Thyroid gland (tissue), 4 donors: ENCODE results near the gene CCDC183. TPM values are rescaled to one million over a fixed set of nuclear protein-coding genes. Genes with fewer than 3 reads are reported as not detected.

Experiments used
- DNase-seq, 2 donors: peaks; one replicate each; pipeline ENCODE4 v3.0.0-alpha.2; 2019
- H3K27ac ChIP-seq, 3 donors: fragments of 200-600 bp; sonication (generic); 1 replicate in 2 of 3; 2 replicates in 1 of 3; pipeline ENCODE4 v1.5.1; 2016 to 2019; ENCODE audit warnings: mild to moderate bottlenecking in 1 of 3, moderate library complexity in 1 of 3
- H3K27me3 ChIP-seq: fragments of 200-600 bp; sonication (generic); one replicate; pipeline ENCODE4 v1.5.1; 2019
- H3K36me3 ChIP-seq, 2 donors: fragments of 200-600 bp; sonication (generic); one replicate each; pipeline ENCODE4 v1.5.1; 2016 to 2019
- H3K4me1 ChIP-seq, 2 donors: fragments of 200-600 bp; sonication (generic); one replicate each; pipeline ENCODE4 v1.5.1; 2017 to 2019
- H3K4me3 ChIP-seq, 3 donors: fragments of 200-600 bp; sonication (generic); replicated peaks in 1 of 3; 1 replicate in 2 of 3; 2 replicates in 1 of 3; pipeline ENCODE4 v1.5.1; 2016; ENCODE audit warnings: mild to moderate bottlenecking in 1 of 3
- H3K9me3 ChIP-seq: fragments of 200-600 bp; sonication (generic); one replicate; pipeline ENCODE4 v1.5.1; 2017
- POLR2A ChIP-seq, 2 donors: fragments of 450-650 bp; IDR thresholded peaks; one replicate each; pipeline ENCODE4 v1.6.1; 2017; ENCODE audit warnings: antibody characterized with exemption in 2 of 2, mild to moderate bottlenecking in 2 of 2, moderate library complexity in 1 of 2
- WGBS, 2 donors: methylation state at CpG; one replicate each; pipeline ENCODE4 v1.1.5; 2017; 5-methylcytosine and 5-hydroxymethylcytosine counted together
- intact Hi-C: fragments of 100-400 bp; cut with DNase I; formaldehyde crosslinking; loops from one replicate; pipeline ENCODE4 v1.15.1; 2023
- total RNA-seq, 4 donors: library from RNA; depleted of rRNA; stranded (reverse); fragments of >200 nt; gene quantifications; one replicate each; pipeline ENCODE4 v1.2.3, GENCODE V29; 2016
- TF ChIP-seq, protein P1 (sequence below), 6 experiments: fragments of 200-600 bp in 3 of 6; fragments of 450-650 bp in 3 of 6; sonication (generic) in 3 of 6; IDR thresholded peaks; one replicate each; pipeline ENCODE4 v1.5.1; 2016 to 2019; ENCODE audit warnings: antibody characterized with exemption in 6 of 6, mild to moderate bottlenecking in 2 of 6, inconsistent platforms in 1 of 6, moderate library complexity in 1 of 6

Gene CCDC183
- total RNA-seq: 1 to 10 TPM; 1.3 to 4.6 (median 2.8) TPM

DNA sequence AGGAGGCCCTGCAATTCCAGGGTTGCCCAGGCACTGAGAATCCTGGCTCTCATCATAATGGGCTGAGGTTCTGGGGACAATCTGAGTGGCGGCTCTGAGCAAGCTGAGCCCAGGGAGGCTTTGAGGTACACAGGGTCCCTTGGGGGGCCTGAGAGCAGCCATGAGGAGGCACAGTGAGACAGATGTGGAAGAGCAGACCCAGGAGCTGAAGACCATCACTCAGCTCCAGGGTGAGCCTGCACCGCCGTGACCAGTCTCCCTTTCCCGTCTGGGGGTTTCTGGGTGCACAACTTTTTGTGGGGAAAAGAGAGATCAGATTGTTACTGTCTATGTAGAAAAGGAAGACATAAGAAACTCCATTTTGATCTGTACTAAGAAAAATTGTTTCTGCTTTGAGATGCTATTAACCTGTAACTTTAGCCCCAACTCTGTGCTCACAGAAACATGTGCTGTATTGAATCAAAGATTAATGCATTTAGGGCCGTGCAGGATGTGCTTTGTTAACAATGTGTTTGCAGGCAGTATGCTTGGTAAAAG, at the start of gene CCDC183:
Gene CCDC183, plus strand, starts transcription at position 101 of the 537 bp plus-strand sequence. Its CDS starts 60 bp downstream, at position 161.
- WGBS, 2 donors: 39% methylated on average over 5 of the region's 5 CpGs
- H3K4me3 ChIP-seq: no peak within 1 kb of the TSS
- H3K27me3 ChIP-seq: no peaks in the 10 kb centered on the region
- H3K4me1 ChIP-seq: peaks cover 28 to 39% of the 10 kb centered on the region in 2 donors
- DNase-seq: no peak
- no peaks in the 10 kb centered on the region for H3K9me3 ChIP-seq
- TF ChIP-seq, protein P1, sequence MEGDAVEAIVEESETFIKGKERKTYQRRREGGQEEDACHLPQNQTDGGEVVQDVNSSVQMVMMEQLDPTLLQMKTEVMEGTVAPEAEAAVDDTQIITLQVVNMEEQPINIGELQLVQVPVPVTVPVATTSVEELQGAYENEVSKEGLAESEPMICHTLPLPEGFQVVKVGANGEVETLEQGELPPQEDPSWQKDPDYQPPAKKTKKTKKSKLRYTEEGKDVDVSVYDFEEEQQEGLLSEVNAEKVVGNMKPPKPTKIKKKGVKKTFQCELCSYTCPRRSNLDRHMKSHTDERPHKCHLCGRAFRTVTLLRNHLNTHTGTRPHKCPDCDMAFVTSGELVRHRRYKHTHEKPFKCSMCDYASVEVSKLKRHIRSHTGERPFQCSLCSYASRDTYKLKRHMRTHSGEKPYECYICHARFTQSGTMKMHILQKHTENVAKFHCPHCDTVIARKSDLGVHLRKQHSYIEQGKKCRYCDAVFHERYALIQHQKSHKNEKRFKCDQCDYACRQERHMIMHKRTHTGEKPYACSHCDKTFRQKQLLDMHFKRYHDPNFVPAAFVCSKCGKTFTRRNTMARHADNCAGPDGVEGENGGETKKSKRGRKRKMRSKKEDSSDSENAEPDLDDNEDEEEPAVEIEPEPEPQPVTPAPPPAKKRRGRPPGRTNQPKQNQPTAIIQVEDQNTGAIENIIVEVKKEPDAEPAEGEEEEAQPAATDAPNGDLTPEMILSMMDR (IDR thresholded peaks at IDR 0.05): no peak
- no peak for TF ChIP-seq POLR2A (IDR thresholded peaks at IDR 0.05)
- intact Hi-C loops: no loop called here
- H3K27ac ChIP-seq: no peak within 1 kb of the TSS
- H3K36me3 ChIP-seq: no peaks in the 10 kb centered on the region

GRCh38 chr9:136746621-136747020, 49.5 kb upstream of the CCDC183 start:
- DNase-seq: no peak
- Histone ChIP-seq H3K27ac (no peak overlapping the region), H3K9me3 (no peaks in the 10 kb centered on the region), H3K27me3 (no peaks in the 10 kb centered on the region), H3K4me1 (peaks cover 32 to 49% of the 10 kb centered on the region in 2 donors), H3K36me3 (no peaks in the 10 kb centered on the region), H3K4me3 (no peak overlapping the region)
- intact Hi-C loops: no loop called here
- 97% methylated on average over 10 of the region's 18 CpGs; no CpG with 5 or more reads in 1 of the 2 donors for WGBS, 2 donors
- TF ChIP-seq, protein P1 (IDR thresholded peaks at IDR 0.05): no peak
- no peak for TF ChIP-seq POLR2A (IDR thresholded peaks at IDR 0.05)

- Histone ChIP-seq H3K4me1 (peaks cover 24 to 41% of the 10 kb centered on the region in 2 donors), H3K27me3 (no peaks in the 10 kb centered on the region), H3K9me3 (no peaks in the 10 kb centered on the region), H3K4me3 (no peak overlapping the region), H3K36me3 (no peaks in the 10 kb centered on the region), H3K27ac (peak overlapping the region in 1 of 3 donors; percentile 69)
- WGBS, 2 donors: 90 to 96% methylated on average over 18 to 22 of the region's 22 CpGs
- TF ChIP-seq, protein P1 (IDR thresholded peaks at IDR 0.05): no peak
- no peak for TF ChIP-seq POLR2A (IDR thresholded peaks at IDR 0.05)
- intact Hi-C loops: no loop called here
- no peak for DNase-seq
These were observed 48.7 kb upstream of the CCDC183 start for GRCh38 chr9:136747161-136748060.

DNA sequence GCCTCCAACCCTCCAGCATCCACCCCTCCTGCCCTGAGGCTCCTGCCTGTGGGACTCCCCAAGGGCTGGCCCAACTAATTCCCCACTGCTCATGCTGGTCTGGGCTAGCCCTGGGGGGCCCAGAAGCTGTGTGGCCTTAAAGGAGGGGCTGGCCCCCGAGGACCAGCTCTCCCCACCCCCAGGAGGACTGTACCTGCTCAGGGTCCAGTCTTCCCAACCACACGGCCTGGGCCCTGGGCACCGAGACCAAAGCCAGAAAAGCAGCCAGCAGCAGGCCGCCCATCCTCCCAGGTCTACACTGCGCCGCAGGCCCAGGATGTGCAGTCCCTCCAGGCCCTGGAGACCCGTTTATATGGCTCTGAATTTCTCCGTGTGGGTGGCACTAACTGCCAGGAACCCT, 47.9 kb upstream of the CCDC183 start, which contains the start of gene LCN6:
Gene LCN6, minus strand, starts transcription at position 325 of the 400 bp plus-strand sequence. Its CDS starts 42 bp downstream, at position 283.
- H3K36me3 ChIP-seq: no peaks in the 10 kb centered on the region
- 81 to 85% methylated on average over 5 to 7 of the region's 8 CpGs for WGBS, 2 donors
- peaks cover 17 to 34% of the 10 kb centered on the region in 2 donors for H3K4me1 ChIP-seq
- intact Hi-C loops: no loop called here
- H3K4me3 ChIP-seq: no peak within 1 kb of the TSS
- H3K27me3 ChIP-seq: no peaks in the 10 kb centered on the region
- DNase-seq: no peak
- peak within 1 kb of the TSS; percentile 63 to 84 (median 69) for H3K27ac ChIP-seq
- no peaks in the 10 kb centered on the region for H3K9me3 ChIP-seq
- TF ChIP-seq, protein P1 (IDR thresholded peaks at IDR 0.05): no peak
- TF ChIP-seq POLR2A (IDR thresholded peaks at IDR 0.05): no peak
